Ammon's horn (tissue), 1 donor: Measurements from ENCODE around the gene GSG1L.

Source experiments
- DNase-seq: peaks from one replicate; pipeline ENCODE4 v3.0.0-alpha.2; 2016; ENCODE audit warnings: low spot score

Gene GSG1L

DNA sequence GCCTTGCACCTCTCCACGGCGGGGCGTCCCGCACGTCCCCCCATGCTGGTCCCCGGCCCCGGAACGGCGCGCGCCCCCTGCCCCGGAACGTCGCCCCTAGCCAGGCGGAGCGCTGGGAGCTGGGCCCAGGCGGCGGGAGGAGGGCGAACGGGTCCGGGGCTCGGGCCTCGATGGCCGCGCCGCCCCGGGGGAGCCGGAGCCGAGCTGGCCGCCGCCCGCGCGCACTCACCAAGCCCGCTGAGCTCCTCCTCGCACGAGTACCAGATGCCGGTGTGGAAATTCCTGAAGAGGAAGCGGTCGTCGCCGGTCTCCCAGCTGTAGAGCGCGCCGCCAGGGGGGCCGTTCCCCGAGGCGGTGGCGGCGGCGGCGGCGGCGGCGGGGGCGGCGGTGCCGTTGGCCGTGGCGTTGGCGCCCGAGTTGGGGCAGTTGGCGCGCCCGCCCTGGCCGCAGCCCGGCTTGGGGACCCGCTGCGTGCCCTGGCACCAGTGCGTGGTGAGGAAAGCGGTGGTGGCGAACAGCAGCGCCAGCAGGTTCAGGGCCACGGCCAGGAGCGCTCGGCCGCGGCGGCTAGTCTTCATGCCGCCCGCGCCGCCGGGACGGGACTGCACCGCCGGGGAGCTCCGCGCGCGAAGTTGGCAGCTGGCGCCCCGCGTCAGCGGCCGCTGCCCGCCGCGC lies 530 bp downstream of the GSG1L start:
- no peak for DNase-seq

DNA sequence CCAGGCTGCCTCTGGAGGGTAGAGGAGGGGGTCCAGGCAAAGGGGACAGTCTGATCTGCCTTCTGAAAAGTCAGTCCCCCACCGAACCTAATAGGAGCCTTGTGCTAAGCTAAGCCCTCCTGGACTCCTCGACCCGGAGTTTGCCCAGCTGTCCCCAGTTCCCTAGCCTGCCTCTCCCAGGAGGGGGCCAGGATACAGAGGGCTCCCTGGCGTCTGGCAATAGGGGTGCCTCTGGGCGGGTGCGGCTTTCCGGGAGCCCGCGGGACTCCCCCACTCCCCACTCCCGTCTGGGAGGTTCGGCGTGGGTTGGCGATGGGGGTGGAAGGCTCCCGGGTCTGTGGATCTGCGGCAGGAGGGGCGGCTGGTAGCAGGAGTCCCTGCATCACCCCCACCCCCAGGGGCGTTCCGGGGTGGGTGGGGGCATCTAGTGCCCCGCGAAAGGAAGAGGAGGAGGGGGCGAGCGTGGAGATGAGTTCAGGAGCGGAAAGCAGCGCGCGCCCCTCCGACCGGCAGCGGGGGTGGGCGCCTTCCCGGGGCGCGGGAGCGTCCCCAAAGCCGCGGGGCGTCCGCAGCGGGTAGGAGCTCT lies 1.2 kb downstream of the GSG1L start:
- no peak for DNase-seq

DNA sequence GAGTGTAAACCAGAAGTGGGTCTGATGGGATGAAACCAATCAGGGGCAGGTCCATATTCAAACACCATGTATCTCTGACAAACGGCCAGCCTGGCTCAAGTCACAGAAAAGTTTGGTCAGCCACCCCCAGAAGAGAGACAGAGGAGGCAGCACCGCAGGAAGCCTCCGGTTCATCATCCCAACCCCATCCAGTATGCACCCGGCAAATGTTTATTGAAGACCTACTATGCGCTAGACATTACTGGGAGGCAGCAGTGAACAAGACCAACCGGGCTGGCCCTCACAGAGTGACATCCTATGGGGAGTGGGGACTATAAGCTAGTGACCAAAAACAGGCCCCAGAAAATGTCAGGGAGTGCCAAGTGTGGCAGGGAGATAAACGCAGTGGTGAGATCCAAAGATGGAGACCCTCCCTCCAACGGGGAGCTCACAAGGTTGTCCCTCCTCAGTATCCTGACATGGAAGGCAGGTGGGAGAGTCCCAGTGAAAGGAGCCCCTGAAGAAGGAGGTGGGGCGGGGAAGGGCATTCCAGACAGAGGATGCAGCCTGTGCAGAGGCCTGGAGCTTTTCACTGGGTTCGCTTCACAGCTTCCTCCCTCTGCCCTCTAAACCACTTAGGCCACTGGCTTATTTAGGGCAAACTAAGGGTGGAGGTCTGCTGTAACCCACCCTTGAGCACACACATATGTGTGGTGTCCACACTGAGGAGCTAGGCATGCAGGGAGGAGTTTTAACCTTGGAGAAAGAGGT lies 2.0 kb downstream of the GSG1L start:
- no peak for DNase-seq

DNA sequence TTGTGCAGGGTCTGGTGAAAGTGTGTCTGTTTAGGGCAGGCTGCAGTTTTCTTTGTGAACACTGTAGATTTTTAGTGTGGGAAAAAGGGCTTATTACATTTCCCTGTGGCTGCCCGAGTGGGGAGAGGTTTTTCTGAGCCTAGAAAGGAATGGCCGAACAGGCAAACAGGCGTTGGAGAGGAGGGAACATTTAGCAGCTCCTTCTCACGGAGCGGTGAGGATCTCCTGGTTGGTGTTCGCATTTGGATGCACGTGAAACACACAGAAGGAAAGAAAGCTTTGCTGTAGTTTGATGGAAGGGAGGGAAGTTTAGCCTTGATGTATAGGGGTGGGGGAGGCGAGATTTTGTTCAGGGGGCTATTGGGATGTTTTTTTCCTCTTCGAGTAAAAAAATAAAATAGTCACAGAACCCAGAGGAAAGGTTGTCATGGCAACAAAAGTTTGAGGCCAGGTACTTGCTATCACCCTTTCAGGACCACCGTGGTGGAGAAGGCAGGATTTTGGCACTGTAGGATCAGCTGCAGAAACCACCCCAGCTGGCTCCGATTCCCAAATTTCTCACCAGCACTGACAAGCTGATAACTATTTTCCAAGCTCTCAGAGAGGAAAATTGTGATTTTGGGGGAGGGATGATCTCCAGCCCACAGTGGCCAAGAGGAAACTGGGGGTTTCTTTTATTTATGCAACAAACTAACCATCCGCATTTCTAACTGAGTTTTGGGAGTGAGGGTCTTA lies 3.5 kb downstream of the GSG1L start:
- DNase-seq: no peak

DNA sequence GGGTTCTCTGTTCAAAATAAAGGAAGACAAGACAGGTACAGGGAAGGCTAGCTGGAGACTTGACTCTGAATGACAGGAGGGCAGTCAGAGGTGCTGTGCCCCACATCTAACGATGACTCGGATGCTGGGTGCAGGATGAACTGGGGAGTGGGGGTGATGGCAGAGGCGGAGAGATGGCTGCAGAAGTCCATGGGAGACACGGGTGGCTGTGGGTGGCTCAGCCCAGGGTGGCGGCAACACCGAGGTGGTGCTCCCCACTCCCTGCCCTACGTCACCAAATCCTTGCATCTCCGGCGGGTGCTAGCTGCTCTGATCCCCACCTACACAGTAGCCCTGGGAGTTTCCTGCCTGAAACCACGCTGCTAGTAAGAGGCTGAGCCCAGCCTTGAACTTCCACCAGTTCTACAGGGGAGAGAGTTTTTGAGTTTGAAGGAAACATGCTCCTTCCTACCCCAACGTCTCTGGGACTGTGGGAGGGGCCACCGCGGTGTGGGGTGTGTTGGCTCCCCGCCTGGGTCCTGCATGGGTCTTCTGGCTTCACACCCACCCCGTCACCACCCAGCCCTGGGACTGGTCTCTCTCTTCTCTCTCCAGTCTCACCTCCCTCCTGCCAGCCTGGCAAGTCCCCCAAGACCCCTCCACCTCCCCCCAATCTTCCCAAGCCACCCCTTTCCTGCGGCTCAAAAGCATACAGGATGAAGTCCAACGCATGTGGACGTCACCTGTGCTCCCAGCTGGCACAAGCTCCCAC lies 4.5 kb downstream of the GSG1L start:
- no peak for DNase-seq

DNA sequence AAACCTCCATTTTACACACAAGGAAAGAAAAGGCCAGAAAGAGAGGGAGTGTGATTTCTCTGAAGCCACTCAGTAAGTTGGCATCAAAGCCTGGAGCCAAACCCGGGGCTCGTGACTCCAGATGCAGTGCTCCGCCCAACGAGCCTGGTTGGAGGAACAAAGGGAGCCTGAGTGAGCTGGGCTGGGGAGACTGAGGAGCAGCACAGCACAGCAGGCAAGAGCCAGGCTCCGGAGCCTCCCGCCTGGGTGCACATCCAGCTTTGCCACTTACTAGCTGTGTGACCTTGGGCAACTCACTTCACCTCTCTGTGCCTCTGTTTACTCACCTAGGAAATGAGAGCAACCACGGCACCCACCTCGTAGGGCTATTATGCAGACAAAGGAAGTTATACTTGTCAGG lies 5.6 kb downstream of the GSG1L start:
- DNase-seq: no peak

DNA sequence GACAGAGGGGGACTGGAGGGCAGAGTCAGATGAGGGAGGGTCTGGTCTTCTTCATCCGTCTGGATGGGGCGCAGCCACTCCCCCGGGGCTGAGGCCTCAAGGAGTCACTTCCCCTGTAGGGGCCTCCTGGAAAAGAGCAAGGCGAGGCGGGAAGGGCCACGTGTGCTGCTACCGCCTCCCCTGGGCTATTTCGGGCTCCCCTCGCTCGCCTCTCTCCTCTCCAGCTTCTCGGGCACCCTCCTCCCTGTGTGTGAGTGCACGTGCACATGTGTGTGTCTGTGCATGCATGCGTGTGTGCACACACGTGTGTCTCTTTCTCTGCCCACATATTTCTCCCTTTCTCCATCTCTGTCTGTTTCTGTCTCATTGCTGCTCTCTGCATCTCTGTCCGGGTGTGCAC lies 10.1 kb downstream of the GSG1L start:
- no peak for DNase-seq

DNA sequence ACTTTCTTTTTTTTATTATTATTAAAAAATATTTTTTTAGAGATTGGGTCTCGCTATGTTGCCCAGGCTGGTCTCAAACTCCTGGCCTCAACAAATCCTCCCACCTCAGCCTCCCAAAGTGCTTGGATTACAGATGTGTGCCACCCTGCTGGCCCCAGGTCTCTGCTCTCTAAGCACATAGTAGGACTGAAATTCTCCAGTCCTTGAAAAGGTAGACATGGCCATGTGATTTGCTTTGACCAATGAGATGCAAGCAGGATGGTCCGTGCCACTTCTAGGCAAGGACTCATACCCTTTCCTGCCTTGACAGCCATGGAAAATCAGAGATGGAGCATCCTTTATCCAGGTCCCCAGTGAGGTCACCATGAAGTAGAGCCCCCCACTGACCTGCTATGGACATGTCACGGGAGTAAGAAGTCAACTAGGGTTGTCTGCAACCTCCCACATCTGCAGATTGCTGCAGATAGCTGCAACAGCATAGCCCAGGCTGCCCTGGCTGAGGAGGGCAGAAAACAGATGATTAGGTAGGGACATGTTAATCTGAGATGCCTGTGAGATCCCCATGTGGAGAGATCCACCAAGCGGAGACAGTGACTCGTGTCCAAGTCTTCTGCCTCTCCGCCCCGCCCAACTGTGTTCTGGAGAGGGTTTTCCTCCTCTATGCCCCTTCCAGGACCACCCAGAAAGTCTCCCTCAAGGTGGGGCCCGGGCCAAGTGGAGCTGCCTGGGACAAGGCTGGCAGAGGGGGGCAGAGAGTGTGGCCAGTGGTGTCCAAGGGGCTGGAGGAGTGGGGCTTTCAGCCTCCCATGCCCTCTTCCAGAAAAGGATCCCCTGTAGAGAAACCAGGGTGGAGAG lies 11.0 kb downstream of the GSG1L start:
- no peak for DNase-seq

DNA sequence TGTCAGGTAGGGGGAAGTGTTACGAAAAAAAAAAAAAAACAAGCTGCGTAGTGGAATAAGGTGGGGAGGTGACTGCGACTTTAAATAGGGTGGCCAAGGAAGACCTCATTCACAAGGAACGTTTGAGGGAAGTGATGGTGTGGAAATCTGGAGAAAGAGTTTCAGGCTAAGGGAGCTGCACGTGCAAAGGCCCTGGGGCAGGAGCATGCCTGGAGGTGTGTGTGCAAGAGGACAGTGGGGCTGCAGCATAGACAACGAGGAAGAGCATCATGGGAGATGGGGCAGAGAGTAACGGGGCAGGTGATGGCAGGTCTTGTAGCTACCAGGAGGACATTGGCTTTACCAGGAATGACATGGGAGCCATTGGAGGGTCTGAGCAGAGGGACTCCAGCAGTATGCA lies 12.0 kb downstream of the GSG1L start:
- no peak for DNase-seq

DNA sequence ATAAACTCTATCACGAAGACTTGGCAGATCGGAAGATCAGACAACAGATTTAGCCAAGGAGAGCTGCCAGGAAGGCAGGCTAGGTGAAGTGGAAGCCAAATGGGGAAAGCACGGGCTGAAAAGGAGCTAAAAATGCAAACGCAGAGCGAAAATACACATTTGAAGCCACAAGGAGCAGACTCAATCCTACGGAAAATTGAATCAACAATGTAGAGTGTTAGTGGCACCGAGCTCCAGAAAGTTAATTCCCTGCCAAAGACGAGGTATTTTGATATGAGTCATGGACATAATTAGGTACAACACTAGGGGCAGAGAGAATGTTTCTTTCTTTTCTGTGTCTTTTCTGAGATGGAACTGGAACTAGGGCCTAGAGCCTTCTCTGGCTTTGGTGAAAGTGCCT lies 20.7 kb downstream of the GSG1L start:
- no peak for DNase-seq

DNA sequence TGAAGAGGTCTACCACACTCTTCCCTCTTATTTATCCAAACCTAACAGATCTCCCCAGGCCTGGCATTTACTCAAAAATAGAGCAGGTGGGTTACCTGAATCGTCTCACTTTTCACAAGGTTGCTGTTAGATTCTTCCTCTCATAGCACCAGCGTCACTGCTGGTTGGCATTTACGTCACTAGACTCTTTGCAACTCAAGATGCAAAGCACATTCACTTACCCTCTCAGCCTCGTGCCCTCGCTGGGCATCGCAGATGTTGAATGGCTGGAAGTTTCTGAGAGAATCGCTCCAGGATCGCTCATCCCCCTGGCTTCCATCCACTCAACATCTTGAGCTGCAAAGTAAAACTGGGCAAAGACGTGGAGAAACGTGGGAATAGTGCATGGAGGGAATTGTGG lies 21.9 kb downstream of the GSG1L start:
- no peak for DNase-seq

DNA sequence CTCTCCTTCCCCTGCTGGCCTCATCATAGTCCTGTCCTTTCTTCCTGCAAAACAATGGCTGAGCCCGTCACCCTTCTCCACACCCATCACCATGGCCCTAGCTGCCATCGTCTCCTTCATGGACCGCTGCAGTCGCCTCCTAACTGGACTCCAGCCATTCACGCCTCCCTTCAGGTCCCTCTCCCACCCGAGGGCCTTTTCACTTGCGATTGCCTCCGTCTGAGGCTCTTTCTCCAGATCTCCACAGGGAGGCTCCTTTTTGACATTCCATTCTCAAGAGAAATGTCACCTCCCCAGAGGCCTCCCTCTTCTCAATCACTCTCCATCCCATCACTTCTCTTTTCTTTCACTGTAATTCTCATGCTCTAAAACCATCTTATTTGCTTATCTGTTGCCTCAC lies 23.5 kb downstream of the GSG1L start:
- no peak for DNase-seq

DNA sequence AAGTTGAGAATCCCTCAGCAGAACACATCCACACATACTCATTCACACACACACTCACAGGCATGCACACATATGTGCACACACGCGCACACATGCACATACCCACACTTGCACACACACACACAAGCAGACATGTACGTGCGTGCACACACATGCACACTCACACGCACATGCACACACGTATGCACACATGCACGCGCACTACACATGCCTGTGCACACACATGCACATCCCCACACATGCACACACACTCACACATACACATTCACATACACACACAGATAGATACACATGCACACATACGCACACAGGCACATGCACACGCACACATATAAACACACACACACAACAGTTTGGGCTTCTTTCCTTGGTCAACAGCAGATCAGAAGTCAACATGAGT lies 24.0 kb downstream of the GSG1L start:
- DNase-seq: no peak

DNA sequence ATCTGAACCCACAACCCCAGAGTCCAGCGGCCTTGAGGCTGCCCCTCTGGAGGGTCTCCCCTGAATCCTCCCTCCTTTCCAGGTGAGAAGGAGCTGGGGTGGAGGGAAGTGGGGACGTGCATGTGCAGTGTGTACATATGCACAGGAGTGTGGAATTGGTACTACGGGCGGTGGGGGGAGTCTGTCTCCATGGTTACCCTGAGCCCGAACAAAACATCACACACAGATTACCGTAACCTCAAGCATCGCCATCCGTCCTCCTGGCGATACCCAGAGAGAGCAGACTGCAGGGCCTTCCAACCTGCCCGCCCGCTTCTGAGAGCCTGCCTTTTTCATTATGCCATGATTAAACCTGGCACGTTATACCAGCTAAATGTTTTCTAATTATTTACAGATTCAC lies 25.1 kb downstream of the GSG1L start:
- no peak for DNase-seq

DNA sequence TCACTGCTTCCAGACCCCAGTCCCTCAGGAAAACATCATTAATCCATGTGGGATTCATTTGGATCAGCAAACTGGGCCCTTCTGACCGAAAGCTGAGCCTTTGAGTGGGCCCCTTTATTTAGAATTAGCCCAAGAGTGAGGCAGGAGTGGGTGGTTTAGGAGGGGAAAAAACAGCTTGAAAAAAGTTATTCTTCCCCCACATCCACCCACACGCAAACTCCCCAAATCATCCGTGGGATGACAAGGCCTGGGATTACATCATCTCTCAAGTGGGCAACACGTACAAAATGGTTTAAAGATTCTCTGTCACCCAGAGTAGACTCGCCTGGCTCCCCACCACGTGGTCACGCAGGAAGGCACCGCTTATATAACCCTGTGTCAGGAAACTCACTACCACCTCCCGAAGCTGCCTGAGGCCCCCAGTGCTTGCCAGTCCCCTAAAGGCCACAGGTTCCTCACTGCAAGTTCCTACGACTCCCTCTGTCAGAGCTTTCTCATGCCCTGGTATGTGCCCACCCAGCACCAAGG lies 27.6 kb downstream of the GSG1L start:
- no peak for DNase-seq

DNA sequence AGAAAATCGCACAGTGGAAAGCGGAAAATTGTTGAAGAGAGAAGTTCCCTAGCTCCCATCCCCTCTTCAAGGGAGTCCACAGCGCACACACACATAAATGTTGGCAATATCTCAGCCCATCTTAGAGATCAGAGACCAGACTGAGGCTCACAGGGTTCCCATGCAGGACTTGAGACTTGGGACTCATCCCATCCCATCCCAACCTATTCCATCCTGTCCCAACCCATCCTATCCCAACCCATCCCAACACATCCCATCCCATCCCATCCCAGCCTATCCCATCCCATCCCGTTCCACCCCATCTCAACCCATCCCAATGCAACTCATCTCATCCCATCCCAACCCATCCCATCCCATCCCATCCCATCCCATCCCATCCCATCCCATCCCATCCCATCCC lies 29.6 kb downstream of the GSG1L start:
- no peak for DNase-seq

DNA sequence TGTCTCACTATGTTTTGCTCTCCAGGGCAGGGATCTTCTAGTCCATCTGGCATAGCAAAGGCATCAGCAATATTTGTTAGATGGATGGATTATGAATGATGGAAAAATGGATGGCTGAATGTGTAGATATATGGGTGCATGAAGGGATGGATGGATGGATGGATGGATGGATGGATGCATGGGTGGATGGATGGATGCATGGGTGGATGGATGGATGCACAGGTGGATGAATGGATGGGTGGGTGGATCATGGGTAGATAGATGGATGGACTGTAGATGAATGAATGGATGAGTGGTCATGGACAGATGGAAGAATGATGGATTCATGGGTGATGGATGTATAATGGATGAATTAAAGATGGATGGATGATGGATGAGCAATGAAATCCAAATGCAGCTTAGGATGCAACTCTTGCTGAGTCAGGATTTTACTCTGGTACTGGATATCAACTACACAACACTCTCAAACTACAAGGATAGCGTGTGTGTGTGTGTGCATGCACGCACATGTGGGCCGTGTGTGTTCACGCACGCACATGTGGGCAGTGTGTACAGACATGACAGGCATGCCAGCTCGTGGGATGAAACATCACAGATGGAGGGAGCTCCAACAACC lies 34.0 kb downstream of the GSG1L start:
- DNase-seq: no peak

DNA sequence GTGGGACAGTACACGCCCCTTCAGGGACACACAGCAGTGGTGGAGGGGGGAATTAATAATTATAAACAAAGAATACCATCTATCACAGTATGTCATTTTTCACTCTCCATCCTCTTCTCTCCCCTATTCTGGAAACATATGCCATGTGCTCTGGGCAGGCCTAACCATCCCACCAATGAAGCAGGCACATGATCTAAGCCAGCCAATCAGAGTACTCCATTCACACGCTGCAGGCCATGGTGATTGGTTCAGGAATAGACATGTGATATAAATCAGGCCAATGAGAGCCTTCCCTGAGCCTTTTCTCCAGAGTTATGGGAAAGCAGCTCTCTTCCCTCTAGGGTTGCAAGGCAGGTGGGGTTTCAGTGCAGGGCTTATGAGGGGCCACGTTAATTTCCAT lies 36.5 kb downstream of the GSG1L start:
- no peak for DNase-seq

DNA sequence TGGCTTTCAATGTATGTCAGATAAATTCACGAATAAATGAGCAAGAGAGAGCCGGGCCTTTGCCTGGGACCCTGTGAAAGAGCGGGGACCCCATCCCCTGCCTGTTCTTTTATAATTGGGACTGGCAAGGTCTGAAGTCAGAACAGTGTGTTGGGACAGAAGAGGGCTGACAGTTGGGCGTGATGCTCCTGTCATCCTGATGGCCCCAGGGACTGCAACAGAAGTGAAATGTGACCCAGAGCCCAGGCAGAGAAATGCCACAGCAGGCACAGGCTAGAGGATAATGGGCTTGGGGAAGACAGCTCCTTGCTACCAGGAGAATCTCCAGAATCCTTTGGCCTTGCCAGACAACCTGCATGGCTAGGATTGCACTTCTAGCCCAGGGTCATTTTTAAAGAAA lies 37.9 kb downstream of the GSG1L start:
- no peak for DNase-seq

DNA sequence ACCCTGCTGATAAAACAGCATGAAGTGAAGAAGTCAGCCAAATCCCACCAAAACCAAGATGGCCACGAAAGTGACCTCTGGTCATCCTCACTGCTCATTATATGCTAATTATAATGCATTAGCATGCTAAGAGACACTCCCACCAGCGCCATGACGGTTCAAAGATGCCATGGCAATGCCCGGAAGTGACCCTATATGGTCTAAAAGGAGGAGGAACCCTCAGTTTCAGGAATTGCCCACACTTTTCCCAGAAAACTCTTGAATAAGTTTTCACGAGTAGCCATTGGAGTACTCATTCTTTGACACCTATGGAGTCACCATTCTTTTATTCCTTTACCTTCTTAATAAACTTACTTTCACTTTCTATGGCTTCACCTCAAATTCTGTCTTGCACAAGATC lies 44.3 kb downstream of the GSG1L start:
- no peak for DNase-seq

DNA sequence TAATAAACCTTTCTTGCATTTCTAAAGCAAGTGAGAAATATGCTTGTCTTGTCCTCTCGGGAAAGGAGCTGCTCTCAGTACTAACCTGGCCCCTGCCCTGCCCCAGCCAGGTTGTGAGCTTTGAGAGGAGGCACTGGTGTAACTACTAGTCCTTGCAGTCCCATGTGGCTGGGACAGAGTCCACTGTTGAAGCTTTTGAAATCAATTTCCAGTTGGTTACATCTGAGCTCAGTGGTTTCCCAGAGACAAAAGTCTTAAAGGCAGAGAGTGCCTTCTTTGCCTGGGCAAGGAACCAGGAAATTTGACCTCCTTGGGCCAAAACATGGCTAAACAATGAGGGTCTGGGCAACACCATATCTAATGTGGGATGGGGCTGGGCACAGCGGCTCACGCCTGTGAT lies 48.7 kb downstream of the GSG1L start:
- no peak for DNase-seq
